ENCODE results near the gene NAA10.

GRCh38 chrX:153958605-153959004 is 23.8 kb upstream of the NAA10 start:
- TF ChIP-seq POLR2A (IDR thresholded peaks at IDR 0.05) (no peak), CTCF (IDR thresholded peaks at IDR 0.05) (no peak), EP300 (IDR thresholded peaks at IDR 0.05) (no peak)

Measured in tibial nerve (tissue), 4 donors.